HG03571 (cell line): ENCODE results near the gene MX2.

Source experiments
- ATAC-seq: cut with Tn5 transposase; IDR thresholded peaks from one replicate; pipeline ENCODE4 v1.9.1; 2021; ENCODE audit not compliant: unreplicated experiment

The MX2 gene

GRCh38 chr21:41363370-41364270 lies 1.8 kb downstream of the MX2 start:
- ATAC-seq, result no peak

GRCh38 chr21:41364308-41364707 lies 2.5 kb downstream of the MX2 start:
- no peak for ATAC-seq

GRCh38 chr21:41365377-41366107 lies 3.7 kb downstream of the MX2 start:
- ATAC-seq, result no peak

- no peak for ATAC-seq
Observed at GRCh38 chr21:41366522-41367151, 4.8 kb downstream of the MX2 start.

- ATAC-seq, result no peak
Observed at GRCh38 chr21:41367301-41367944, 5.6 kb downstream of the MX2 start.

- ATAC-seq, result peak; percentile 61
Observed at GRCh38 chr21:41367945-41368734, 6.3 kb downstream of the MX2 start.

- no peak for ATAC-seq
Observed at GRCh38 chr21:41368735-41369104, 6.9 kb downstream of the MX2 start.

- ATAC-seq, result no peak
Observed at GRCh38 chr21:41369105-41369919, 7.5 kb downstream of the MX2 start.

- ATAC-seq, result no peak
Observed at GRCh38 chr21:41369920-41370839, 8.4 kb downstream of the MX2 start.

- no peak for ATAC-seq
Observed at GRCh38 chr21:41370840-41371684, 9.2 kb downstream of the MX2 start.

GRCh38 chr21:41371685-41372030 lies 9.8 kb downstream of the MX2 start:
- ATAC-seq, result no peak

GRCh38 chr21:41373253-41373652 lies 11.4 kb downstream of the MX2 start:
- ATAC-seq, result no peak

GRCh38 chr21:41373763-41374162 lies 11.9 kb downstream of the MX2 start:
- ATAC-seq, result no peak

- ATAC-seq, result no peak
Observed at GRCh38 chr21:41374177-41374712, 12.4 kb downstream of the MX2 start.

- no peak for ATAC-seq
Observed at GRCh38 chr21:41374867-41375533, 13.2 kb downstream of the MX2 start.

GRCh38 chr21:41375875-41376274 lies 14.0 kb downstream of the MX2 start:
- no peak for ATAC-seq

- no peak for ATAC-seq
Observed at GRCh38 chr21:41377715-41378114, 15.9 kb downstream of the MX2 start.
